IMR-90 (cell line): ENCODE results near the gene TCF25.

Source experiments
- CEBPB ChIP-seq: IDR thresholded peaks from 2 replicates; pipeline ENCODE4 v1.6.1; 2012; ENCODE audit warnings: low read depth, low read length, improper control_type of control experiment
- FOS ChIP-seq: fragments of 150-350 bp; IDR thresholded peaks from 2 replicates; pipeline ENCODE4 v1.6.1; 2016; ENCODE audit warnings: low read depth, low read length
- MXI1 ChIP-seq: IDR thresholded peaks from 2 replicates; pipeline ENCODE4 v1.6.1; 2012; ENCODE audit warnings: low read depth, mild to moderate bottlenecking, low read length, moderate library complexity, borderline replicate concordance
- POLR2A ChIP-seq: IDR thresholded peaks from 2 replicates; pipeline ENCODE4 v1.6.1; 2012; ENCODE audit warnings: mild to moderate bottlenecking, low read depth, low read length
- RAD21 ChIP-seq: IDR thresholded peaks from 2 replicates; pipeline ENCODE4 v1.6.1; 2012; ENCODE audit warnings: low read length, improper control_type of control experiment
- RCOR1 ChIP-seq: IDR thresholded peaks from 2 replicates; pipeline ENCODE4 v1.6.1; 2012; ENCODE audit warnings: mild to moderate bottlenecking, low read length, improper control_type of control experiment; ENCODE audit not compliant: insufficient replicate concordance
- RFX5 ChIP-seq: IDR thresholded peaks from 2 replicates; pipeline ENCODE4 v1.8.0; 2012; ENCODE audit warnings: low read depth, mild to moderate bottlenecking, low read length, moderate library complexity
- SMC3 ChIP-seq: fragments of 150-350 bp; IDR thresholded peaks from 2 replicates; pipeline ENCODE4 v1.6.1; 2016; ENCODE audit warnings: low read depth, mild to moderate bottlenecking, antibody characterized with exemption, low read length, moderate library complexity
- TF ChIP-seq, protein P1 (sequence below): conservative IDR thresholded peaks from 2 replicates; pipeline ENCODE4 v1.5.1; 2012; ENCODE audit warnings: mild to moderate bottlenecking, low read depth, low read length, improper control_type of control experiment
- TF ChIP-seq, protein P2 (sequence below): fragments of 150-350 bp; IDR thresholded peaks from 2 replicates; pipeline ENCODE4 v1.6.1; 2017; ENCODE audit warnings: mild to moderate bottlenecking, antibody characterized with exemption, low read length, low read depth

DNA sequence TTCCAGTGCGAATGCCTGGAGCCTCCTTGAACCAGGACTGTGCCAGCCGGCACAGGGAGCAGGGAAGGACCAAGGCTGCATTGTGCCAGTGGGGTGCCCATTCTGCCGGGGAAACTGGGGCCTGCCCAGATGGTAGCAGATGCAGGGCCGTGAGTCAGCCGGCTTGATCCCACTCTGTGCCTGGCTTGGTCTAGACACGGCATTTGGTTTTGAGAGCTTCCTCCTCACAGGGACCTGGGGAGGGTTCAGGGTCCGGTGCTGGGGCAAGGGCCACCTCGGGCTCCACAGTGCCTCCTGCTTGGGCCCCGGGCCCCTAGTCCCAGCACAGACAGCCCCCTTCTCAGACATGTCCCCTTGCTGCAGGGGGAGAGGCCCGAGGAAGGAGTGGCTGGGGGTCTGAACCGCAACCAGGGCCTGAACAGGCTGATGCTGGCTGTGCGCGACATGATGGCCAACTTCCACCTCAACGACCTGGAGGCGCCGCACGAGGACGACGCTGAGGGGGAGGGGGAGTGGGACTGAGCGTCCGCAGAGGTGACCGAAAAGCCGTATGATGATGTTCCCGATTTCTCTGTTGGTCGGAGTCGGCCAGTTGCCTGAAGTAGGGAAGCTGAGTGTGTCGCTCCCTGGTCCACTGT lies 37.4 kb downstream of the TCF25 start:
- TF ChIP-seq, protein P1, sequence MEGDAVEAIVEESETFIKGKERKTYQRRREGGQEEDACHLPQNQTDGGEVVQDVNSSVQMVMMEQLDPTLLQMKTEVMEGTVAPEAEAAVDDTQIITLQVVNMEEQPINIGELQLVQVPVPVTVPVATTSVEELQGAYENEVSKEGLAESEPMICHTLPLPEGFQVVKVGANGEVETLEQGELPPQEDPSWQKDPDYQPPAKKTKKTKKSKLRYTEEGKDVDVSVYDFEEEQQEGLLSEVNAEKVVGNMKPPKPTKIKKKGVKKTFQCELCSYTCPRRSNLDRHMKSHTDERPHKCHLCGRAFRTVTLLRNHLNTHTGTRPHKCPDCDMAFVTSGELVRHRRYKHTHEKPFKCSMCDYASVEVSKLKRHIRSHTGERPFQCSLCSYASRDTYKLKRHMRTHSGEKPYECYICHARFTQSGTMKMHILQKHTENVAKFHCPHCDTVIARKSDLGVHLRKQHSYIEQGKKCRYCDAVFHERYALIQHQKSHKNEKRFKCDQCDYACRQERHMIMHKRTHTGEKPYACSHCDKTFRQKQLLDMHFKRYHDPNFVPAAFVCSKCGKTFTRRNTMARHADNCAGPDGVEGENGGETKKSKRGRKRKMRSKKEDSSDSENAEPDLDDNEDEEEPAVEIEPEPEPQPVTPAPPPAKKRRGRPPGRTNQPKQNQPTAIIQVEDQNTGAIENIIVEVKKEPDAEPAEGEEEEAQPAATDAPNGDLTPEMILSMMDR, result no peak
- no peak for TF ChIP-seq MXI1
- no peak for TF ChIP-seq POLR2A
- no peak for TF ChIP-seq RFX5
- no peak for TF ChIP-seq CEBPB
- TF ChIP-seq SMC3, result no peak
- TF ChIP-seq, protein P2, sequence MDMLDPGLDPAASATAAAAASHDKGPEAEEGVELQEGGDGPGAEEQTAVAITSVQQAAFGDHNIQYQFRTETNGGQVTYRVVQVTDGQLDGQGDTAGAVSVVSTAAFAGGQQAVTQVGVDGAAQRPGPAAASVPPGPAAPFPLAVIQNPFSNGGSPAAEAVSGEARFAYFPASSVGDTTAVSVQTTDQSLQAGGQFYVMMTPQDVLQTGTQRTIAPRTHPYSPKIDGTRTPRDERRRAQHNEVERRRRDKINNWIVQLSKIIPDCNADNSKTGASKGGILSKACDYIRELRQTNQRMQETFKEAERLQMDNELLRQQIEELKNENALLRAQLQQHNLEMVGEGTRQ, result no peak
- TF ChIP-seq RAD21, result no peak
- TF ChIP-seq RCOR1, result no peak
- TF ChIP-seq FOS, result no peak
